Fibroblast of skin of right quadriceps (primary cell): ENCODE results near the gene KIF24.
"Not testable (repeated sequence)": the region's sequence is repeated elsewhere in the genome, so short reads cannot be mapped to it uniquely, and the experiment has no call there.

Experiments
- DNase-seq: peaks from one replicate; pipeline ENCODE4 v3.0.0-alpha.2; 2013

KIF24 gene, protein sequence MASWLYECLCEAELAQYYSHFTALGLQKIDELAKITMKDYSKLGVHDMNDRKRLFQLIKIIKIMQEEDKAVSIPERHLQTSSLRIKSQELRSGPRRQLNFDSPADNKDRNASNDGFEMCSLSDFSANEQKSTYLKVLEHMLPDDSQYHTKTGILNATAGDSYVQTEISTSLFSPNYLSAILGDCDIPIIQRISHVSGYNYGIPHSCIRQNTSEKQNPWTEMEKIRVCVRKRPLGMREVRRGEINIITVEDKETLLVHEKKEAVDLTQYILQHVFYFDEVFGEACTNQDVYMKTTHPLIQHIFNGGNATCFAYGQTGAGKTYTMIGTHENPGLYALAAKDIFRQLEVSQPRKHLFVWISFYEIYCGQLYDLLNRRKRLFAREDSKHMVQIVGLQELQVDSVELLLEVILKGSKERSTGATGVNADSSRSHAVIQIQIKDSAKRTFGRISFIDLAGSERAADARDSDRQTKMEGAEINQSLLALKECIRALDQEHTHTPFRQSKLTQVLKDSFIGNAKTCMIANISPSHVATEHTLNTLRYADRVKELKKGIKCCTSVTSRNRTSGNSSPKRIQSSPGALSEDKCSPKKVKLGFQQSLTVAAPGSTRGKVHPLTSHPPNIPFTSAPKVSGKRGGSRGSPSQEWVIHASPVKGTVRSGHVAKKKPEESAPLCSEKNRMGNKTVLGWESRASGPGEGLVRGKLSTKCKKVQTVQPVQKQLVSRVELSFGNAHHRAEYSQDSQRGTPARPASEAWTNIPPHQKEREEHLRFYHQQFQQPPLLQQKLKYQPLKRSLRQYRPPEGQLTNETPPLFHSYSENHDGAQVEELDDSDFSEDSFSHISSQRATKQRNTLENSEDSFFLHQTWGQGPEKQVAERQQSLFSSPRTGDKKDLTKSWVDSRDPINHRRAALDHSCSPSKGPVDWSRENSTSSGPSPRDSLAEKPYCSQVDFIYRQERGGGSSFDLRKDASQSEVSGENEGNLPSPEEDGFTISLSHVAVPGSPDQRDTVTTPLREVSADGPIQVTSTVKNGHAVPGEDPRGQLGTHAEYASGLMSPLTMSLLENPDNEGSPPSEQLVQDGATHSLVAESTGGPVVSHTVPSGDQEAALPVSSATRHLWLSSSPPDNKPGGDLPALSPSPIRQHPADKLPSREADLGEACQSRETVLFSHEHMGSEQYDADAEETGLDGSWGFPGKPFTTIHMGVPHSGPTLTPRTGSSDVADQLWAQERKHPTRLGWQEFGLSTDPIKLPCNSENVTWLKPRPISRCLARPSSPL (N-terminal part only)

DNA sequence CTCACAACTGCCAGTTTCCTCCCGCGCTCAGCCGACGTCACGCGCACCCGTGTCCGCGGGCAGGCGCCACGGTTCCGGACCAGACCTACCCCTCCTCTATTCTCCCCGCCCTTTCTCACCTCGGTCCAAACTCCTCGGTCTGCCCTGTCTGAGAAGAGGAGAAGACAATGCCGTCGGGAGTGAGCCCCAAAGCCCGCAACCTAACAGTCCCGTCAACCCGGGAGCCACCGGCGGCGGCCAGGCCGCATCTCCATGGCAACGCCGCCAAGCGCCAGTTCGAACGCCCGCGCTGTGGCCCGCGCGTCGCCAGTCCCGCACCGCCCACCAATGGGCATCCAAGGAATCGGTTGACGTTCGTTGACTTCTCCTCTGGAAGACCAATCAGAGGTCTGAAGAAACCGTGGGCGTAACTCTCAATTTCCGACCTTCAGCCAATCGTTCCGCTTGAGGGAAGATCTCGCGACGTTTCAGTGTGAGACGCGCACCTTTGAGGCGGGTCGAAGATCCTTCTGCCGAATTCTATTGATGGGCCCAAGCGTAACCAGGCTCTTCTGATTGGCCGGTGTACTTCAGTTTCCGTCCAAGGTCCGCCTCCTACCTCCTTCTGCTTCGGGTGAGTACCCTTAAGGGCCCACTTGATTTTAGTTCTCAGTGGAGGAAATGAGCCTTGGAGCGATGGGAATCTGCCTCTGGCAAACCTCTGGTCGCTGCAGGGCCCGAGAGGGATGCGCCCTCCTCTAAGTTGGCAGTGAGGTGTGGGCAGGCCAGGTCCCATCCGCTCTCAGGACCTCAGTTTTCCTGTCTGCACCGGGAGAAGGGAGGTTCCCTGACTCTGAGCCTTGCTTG, at the start of gene KIF24, which contains the start of gene NUDT2:
TSS of gene KIF24 (minus strand) at position 282 of the 846 bp plus-strand sequence. CDS start 17,922 bp downstream, outside the sequence.
TSS of gene NUDT2 (plus strand) at position 583 of the 846 bp plus-strand sequence. CDS start 9,471 bp downstream, outside the sequence.
- DNase-seq: peak; percentile 100

DNA sequence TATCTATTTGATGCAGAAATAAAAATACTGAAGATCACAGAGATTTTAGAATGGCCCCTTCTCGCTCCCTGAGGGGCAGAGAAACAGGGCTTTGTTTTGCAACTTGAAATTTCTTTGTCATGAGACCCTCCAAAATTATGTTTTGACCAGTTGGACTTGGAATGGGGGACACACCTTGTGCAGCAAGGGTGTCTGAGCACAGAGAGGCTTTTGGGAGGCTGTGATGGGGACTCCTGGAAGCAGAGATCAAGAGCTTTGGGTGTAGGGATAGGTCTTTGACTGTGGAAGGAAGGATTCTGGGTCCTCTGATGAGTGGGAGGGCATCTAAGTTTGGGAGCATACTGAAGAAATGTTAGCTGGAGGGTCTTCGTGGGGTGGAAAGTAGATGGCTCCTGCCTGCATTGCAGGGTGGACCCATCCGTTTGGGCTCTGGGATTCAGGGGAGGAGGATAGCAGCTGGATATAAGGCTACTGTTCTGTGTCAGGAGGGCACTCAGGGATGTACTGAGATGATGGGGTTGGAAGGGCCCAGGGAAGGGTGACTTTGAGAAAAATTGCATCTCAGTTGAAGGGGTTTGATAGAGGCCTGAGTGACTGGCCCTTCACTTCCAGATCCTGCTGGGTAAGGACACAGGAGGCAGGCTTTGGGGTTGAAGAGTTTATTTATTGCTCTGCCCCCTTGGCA, 49.5 kb upstream of the KIF24 start:
- no peak for DNase-seq

DNA sequence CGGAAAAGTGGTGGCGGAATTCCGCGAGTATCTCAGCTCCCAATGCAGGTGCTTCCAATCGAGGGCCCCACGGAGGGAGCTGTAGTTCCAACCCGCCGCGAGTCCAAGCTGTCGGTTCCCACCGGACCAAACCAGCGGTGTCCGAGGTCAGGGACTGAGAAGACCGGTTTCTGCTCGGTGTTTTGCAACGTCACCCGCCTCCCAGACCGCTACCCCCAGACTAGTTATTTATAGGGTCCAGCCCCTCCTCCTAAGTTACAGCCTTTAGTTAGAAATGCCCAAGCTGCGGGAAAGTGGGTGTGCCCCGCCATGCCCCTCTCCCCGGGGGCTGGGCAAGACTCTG, 48.3 kb upstream of the KIF24 start:
- DNase-seq: no peak

DNA sequence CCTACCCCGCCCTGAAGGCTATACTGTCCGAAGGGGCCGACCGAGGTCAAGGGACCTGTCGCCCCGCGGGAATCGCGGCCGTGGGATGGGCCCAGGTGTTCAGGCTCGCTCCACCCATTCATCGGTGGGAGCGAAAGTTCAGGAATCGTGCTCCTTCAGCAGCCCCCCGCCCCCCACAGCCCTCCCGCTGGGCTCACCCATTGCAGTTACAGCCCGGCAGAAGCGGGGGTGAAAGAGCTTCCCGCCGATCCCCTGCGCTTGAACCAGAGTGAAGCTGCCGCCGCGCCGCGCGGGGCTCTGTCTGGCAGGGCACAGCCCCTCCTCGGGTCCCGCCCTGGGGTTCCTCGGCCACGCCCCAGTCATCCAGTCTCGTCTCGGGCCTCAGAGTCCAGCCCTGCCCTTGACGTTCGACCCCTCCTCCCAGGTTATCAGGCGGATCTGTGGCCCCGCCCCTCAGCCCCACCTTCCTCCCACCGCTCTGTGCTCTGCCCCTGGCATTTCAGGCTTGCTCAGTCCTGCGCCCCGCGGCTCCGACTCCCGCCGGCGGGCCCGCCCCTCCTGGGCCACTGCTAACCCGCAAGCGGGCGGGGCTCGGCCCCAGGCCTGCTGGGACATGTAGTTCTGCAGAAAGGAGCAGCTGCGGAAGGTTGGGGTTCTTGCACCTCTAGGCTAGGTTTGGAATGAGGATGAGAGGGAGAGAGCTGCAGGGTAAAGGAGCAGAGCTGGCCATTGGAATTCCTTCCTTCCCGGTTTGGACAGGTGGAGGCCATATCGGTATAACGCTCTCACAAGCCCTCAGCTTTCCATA, 47.7 kb upstream of the KIF24 start, which contains the start of gene MYORG:
TSS of gene MYORG (minus strand) at position 303 of the 808 bp plus-strand sequence. CDS start 3,955 bp downstream, outside the sequence.
- DNase-seq: peak; percentile 74

DNA sequence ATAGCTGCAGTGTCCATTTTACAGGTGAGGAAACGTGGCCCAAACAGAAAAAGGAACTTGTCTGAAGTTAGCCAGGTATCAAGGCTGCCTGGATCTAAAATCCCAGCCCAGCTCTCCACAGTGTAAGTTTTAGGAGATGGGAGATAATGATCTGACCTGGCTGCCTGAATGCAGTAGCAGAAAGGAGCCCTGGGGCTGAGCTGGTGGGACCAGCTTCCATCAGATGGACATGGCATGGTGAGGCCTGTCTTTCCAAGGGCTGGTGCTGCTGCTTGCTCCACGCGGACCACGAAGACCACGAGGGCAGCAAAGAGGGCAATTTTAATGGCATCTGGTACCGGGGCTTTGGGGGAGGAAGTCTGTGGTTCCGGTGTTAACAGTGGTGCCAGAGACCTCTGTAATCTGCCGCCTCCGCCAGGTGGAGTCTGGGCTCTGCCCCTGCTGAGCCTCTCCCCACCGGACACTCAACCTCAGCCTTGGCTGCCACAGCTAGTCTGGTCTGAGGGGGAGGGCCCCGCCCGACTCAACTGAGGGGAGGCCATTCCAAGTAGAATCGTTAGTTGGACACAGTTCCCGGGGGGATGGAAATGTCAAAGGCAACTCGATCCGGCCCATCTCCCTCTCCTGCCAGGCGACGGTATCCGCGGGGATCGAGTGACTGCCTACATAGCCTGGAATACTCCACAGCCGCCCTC, 47.0 kb upstream of the KIF24 start:
- DNase-seq: no peak

DNA sequence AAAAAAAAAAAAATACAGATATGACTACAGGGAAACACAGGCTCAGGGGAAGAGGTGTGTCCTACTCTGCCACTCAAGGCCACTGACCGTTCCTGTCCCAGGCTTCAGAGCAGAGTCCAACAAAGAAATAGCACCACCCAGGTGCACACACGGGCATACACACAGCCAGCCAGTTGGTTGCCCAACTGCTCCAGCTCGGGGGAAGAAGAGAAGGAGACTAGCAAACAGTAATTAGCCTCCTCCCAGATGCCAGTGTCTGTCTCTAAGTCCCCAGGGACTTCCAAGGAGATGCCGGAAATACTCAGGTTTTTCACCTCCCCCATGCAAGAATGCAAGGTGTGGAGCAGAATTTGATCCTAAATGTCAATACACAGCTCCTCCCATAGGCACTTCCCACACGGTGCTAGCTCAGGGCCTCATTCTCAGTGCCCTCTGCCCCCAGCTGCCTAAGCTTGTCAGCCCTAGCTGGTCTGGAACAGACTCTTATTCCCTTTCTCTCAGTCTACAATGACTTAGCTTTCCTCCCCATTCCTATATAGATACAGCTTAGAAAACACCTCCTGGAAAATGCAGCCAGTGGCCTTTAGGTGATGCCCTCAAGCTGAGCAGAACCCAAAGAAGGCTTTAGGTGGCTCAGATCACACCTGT, 46.0 kb upstream of the KIF24 start:
- DNase-seq: no peak

DNA sequence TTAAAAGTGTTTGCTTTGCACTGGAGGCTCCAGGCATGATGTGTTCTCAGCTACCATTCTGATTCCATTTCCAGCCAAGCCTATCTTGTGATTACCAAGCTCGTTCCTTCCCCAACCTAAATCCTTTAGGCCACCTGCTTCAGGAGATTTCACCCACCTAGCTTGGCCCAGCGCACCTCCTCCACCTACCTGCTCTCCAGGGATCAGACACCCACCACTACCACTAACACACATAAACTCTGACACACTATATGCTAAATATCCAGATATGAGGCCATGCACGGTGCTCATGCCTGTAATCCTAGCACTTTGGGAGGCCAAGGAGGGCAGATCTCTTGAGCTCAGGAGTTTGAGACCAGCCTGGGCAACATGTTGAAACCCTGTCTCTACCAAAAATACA, 45.3 kb upstream of the KIF24 start:
- DNase-seq: no peak

DNA sequence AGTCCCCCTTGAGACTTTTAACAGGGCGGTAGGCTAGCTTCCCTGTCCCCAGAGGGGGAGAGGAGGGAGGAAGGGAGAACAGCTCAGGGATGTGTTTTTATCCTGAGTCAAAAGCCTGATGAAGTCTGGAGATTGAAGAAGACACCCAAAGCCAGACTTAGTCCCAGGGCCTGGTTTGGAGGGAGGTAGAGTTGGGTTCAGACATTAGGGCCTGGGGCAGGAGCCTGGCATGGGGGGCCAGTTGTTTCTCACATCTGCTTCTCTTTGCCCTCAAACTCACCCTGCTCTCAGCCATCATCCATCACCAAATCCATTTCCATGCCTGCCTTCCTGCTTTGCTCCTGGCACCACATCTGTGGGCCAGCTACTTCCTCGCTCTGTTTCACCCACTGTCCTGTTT, 44.7 kb upstream of the KIF24 start:
- no peak for DNase-seq

DNA sequence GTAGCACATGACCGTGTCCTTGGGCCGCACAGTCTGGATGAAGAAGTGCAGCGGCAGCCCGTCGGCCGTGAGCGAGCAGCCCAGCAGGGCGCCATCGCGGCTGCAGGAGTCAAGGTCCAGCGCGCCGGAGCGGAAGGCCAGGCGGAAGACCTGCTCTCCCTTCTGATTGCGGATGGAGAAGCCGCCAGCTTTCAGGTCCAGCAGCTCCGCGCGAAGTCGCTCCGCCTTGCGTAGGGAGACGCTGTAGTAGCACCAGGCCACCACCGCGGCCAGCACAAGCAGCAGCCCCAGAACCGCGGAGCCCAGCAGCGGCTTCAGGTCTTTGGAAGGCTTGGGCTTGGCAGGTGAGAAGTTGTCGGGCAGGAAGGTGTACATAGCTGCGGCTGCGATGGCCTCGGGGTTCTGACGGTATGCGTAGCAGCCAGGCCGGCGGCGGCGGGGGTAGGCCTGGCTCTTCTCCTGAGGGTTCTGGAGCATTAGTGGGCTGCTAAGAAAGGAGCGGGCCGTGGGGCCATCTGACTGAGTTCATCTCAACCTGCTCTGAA, 43.5 kb upstream of the KIF24 start:
- DNase-seq: no peak

DNA sequence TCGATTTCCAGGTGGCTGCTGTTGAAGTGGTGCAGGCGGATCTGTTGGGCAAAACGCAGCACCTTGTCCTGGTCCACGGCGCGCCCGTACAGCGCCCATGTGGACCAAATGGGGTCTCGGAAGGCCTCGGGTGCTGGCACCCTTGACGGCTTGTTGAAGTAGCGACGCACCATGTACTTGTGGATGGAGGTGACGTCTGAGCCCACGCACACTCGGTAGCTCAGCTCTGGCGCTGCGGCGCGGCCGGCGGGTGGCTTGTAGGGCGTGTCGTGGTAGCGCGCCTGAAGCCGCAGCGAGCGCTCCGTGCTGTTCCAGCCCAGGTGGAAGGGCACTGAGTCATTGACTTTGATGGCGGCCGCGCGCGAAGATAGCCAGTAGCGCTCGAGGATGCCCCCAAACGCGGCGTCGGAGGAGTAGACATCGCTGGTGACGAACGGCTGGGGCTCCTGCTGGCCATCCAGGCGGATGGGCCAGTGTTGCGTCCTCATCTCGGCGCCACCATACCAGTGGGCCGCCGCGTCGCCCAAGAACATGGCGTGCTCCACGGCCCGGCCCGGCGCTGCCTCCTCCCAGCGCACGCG, 42.9 kb upstream of the KIF24 start:
- DNase-seq: no peak

DNA sequence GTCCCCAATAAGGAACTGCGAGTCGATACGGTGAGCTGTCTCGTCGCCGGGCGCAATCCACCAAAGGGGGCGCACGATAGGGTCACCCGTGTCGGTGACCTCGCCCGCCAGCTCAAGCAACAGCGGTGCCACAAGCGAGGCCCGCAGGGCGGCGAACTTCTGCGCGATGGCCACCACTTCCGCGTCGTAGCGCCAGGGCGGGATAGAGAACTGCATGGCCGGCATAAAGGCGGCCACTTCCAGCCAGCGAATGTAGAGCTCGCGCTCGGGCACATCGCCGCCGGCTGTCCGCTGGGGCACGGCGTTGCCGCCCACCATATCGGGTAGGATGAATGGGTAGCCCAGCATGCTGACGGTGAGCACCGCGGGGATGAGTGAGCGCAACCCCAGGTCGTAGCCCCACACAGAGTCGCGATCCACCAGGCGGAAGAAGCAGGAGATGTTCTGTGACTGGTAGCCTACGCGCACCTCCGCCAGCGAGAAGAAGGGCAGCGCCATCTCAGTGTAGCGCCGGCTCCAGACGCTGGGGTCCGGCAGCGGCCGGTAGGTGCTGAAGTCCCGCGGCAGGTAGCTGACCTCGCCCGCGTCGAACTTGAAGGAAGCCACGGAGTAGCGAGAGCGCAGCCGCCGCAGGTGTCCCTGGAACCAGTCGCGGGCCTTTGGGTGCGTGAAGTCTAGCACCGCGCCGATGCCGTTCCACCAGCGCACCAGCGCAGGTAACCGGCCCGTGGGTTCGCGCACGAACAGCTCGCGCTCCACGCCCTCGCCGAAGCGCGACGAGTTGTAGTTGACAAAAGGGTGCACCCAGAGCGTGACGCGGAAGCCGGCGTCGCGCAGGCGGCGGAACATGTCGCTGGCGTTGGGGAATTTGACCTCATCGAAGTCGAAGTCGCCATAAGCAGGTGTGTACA, 42.2 kb upstream of the KIF24 start:
- DNase-seq: no peak

DNA sequence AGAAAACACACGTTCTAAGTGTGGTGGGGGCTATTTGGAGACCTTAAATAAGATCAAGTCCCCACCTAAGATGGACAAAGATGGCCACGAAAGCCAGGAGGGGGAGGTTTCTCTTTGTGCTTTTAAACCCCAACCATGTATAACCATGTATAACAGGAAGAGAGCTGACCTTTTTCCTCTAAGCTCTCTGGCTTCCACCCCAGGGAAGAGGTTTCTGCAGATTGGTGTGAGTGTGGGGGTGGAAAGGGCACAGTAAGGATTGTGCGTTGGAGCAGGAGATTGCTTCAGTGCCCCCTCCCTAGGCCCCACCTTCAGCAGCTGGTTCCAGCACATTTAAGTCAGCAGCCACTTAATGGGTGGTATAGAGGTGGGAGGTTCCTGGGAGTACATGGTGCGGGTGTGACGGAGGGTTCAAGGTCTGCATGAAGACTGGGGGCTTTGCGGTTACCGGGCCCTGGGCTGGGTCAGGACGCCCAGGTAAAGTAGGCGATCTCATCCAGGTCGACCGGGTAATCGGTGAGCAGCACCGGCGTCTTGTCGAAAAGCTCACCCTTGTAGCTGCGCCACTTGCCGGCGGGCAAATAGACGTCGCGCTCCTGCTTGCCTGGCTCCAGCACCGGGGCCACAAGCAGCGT, 41.4 kb upstream of the KIF24 start:
- no peak for DNase-seq

DNA sequence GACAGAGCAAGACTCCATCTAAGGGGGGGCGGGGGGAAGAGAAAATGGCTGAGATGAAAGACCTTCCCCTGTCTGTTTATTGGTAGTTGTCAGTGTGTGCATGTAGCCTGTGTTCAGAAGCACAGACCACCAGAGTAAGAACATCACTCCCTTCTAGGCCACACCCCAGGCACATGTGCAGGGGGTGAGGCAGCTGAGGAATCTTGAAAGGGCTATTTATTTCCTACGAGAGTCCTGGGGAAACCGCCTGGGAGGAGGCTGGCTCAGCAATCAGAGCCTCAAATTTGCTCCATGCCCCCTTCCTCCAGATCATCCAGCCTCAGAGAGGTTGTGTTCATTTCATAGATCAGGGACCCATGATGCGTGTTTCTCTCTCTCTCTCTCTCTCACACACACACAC, 40.6 kb upstream of the KIF24 start:
- no peak for DNase-seq

DNA sequence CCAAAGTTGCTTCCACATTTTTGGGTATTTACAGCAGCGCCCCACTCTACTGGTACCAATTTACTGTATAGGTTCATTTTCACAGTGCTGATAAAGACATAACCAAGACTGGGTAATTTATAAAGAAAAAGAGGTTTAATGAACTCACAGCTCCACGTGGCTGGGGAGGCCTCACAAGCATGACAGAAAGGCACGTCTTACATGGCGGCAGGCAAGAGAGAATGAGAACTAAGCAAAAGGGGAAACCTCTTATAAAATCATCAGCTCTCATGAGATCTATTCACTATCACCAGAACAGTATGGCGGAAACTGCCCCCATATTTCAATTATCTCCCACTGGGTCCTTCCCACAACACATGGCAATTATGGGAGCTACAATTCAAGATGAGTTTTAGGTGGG, 39.7 kb upstream of the KIF24 start:
- DNase-seq: not testable (repeated sequence)

DNA sequence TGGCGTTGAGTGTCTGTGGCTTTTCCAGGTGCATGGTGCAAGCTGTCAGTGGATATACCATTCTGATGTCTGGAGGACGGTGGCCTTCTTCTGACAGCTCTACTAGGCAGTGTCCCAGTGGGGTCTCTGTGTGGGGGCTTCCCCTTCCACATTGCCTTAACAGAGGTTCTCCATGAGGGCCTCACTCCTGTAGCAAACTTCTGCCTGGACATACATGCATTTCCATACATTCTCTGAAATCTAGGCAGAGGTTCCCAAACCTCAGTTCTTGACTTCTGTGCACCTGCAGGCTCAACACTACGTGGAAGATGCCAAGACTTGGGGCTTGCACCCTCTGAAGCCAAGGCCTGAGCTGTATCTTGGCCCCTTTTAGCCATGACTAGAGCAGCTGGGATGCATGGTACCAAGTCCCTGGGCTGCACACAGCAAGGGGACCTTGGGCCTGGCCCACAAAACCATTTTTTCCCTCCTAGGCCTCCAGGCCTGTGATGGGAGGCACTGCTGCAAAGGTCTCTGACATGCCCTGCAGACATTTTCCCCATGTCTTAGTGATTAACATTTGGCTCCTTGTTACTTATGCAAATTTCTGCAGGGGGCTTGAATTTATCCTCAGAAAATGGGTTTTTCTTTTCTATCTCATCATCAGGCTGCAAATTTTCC, 38.8 kb upstream of the KIF24 start:
- DNase-seq: not testable (repeated sequence)

DNA sequence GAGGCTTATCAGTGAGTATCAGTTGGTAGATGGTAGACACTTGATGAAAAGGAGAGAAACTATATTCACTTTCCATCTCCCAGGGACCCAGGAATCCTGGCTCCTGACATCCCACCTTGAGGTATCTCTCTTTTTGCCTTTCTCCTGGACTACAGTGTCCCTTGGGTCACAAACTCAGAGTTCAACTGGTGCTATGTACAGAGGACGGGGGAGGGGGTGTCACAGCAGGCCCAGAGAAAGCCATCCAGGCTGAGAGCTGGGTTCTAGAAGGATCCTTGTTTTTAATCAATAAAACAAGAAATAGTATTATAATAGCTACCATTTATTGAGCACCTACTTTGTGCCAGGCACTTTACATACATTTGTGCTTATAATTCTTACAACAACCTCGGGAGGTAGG, 37.3 kb upstream of the KIF24 start:
- no peak for DNase-seq
